T-helper 22 cell (primary cell): ENCODE measurements around the gene FTO.

Source experiments
- DNase-seq: peaks from one replicate; pipeline ENCODE4 v3.0.0-alpha.2; 2020; ENCODE audit warnings: low read depth

FTO gene

DNA sequence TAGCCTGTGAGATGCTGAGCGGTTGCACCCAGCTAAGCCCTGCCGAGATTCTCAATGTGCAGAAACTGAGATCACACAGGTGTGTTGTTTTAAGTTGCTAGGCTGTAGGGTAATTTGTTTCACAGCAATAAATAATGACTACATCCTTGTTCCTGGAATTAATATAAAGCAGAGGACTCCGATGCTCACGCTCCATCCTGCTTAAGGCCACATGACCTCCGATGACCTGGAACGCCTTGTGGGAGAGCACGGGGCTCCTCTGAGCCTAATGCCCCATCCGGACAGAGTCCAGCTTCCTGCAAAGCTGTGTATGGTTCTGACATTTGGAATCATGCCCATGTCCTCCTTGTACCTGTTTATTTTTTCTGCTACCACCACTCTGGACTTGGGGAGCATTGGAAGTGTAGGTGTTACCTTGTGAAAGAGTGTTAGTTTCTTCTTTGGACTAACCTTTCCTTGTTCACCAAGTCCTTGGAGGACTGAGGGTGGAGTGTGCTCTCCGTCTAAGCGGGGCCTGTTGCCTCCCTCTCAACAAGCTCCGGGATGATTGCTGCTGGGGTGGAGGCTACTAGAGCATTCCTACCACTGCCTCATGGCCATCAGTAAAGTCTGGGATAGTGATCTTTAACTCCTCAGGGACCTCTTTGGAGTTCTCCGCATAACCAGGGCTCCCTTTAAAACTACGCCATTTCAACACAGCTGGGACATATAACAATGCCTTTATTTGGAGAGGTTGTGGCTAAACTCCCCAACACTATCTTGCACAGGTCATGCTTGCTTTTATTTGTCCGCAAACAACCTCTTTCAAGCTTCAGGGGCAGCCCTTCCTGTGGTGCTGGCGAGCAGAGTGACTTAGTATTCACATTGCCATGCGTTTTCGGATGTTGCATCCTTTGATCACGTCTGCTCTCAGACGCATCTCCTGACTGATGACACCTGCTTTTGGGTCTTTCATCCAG, 457.3 kb downstream of the FTO start:
- DNase-seq = no peak

DNA sequence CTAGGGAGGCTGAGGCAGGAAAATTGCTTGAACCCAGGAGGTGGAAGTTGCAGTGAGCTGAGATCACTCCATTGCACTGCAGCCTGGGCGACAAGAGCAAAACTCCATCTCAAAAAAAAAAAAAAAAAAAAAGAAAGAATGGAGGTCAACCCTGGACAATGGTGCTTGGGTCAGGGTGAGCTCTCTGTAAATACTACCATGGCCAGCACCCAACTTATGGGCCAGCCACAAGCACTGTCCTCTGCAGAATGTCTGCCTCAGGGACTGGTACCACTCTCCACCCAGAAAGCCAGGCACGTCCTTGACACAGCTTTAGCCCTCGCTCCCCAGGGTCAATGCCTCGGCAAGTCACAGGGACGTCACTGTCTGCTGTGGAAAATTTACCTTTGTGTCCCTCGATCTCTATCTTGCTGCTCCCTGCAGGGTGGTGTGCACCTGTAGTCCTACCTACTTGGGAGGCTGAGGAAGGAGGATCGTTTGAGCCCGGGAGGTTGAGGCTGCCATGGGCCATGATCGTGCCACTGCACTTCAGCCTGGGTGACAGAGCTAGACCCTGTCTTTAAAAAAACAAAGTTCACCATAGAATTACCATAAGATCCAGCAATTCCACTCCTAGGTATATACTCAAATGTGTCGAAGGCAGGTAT, 459.4 kb downstream of the FTO start:
- no peak for DNase-seq

DNA sequence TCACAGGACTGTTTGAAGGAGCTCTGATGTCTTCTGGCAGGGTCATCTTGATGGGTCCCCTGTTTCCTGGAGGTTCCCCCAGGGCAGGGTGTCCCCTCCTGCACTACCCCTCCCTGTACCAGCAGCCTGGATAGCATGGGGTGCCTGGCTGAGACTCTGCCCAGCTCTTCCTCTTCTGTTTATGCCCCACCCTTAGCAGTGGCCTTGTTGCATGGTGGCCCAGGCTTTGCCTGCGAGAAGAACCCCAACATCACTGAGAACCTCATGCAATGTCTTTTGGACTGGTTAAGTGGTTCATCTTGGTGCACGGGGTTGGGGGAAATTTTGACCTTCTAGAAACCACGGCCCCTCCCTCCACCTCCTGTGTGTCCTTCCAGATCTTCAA, 460.8 kb downstream of the FTO start:
- DNase-seq = no peak

DNA sequence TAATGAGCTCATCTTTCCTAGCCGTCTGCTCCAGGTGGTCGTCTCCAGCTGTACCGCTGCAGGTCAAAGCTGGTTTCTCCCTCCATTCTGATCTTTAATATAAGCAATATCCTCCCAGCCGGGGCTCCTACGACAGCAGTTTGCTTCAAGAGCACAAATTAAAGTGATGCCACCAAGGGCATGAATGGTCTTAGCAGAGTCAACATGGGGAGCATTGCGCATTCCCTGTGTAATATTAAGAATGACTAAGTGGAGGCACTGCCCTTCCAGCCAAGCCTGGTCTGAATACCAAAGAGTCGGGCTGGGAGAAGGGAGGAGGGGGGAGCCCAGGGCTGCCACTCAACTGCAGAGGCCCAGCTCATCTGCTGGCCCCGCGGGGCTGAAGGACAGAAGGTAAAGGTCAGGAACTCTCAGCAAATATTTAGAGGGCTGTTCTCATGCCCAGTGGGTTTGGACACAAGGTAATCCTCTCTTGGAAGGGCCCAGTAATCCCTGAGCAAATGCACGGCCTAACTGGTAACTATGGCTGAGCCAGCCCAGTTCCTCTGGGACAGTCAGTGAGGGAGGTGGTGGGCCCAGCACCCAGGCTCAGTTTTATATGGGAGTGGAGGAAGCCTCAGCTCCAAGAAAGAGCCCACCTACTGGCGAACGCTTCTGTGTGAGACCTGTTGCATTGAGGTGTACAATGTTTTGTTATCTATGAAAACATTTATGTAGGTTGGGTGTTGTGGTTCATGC, 461.4 kb downstream of the FTO start:
- DNase-seq = no peak

DNA sequence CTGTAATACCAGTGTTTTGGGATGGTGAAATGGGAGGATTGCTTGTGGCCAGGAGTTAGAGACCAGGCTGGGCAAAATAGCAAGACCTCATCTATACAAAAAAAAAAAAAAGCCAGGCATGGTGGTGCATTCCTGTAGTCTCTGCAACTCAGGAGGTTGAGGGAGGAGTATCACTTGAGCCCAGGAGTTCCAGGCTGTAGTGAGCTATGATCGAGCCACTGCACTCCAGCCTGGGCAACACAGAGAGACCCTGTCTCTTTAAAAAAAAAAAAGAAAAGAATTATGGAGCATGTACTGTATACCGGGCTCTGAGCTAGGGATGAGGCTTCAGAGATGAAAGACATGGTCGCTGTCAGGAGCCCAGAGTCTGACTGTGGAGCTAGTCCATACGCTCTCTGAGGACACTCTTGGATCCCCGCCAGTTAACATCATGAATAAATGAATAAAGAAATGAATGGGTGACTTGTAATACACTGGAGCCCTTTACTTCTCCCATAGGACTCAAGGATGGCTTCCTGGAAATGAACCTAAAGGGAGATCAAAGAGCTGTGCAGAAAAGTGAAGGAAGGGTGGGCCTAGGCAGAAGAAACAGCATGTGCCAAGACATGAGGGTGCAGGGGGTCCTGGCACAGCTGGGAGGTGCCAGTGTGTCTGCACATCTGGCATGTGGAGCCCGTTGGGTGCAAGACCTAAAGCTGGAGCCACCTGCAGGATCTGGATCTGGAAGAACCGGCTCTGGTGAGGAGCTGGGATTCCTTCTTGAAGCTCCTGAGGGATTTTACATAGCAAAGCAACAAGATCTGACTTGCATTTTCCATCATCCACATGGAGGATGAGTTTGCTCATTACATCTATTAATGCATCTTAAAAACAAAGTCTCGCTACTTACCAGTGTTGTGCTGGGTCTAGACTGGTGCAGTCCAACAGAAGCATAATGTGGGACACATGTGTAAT, 462.2 kb downstream of the FTO start:
- no peak for DNase-seq

DNA sequence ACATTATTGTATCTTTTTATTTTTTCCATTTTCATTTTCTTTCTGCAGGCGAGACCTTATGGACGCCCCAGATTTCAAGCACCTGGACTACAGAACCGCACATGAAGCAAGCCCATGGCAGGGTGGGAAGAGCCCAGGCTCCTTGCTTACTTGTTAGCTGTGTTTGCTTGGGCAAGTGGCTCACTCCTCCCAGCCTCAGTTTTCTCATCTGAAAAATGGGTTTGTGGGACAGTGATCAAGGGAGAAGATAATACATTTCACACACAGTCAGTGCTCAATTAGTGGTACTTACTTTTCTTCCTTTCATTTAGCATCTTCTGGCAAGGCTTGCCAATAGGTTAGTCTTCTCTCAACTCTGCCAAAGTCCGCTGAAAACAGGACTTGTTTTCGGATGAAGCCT, 465.2 kb downstream of the FTO start:
- DNase-seq = no peak

DNA sequence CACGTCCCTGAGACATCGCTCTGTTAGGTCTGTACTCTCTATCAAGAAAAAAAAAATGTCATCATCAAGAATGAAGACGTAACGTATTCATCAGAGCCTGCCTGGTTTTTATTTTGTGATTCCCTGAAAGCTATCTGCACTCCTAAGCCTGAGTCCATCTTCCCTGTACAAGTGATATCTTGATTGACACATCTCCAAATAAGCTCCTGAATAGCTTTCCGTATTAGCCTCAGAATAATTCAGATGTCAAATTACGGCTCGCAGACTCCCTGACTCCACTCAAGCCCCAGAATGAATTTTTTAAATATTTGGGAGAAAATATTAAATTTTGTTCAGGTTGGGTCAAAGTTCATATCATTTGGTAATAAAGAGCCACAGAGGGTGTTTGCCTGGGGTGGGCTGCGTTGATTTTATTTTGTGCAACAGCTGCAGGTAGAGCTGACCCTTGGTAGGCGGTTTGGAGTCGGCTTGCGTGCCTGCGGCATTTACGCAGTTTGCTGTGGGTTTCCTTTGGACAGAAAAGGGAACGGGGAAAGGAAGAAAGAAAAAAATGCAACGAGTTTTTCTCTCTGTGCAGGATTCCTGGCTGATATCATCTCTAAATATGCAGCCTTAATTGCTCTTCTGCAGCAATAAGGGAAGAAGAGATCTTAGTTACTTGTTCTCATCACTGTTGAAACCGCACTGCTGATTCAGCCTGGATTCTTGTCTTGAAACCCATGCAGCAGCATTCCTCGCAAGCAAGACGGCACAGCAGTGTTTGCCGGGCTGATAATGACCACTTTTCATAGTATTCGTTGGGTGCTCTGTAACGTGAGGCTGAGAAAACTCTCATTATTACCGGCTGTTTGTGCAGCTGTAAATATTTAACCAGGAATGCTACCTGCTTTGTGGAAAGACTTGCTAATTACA, 467.9 kb downstream of the FTO start:
- DNase-seq = no peak

DNA sequence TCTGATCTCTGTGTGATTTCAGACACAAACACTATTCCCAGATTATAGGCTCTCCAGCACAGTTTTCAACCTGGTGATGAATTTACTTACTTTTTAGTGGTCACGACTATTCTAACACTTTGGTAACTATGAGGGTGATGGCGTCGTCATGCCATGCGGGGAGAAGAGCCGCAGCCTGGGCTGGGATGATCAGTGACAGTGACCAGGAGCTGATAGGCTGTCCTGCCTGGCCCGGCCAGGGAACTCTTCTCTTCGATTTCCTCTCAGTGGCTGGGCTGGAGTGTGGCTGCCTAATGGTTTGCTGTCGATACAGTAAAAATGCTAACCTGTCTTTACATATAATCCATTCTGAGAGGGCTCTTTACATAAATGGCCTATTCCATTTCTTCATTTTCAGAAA, 469.5 kb downstream of the FTO start:
- no peak for DNase-seq

DNA sequence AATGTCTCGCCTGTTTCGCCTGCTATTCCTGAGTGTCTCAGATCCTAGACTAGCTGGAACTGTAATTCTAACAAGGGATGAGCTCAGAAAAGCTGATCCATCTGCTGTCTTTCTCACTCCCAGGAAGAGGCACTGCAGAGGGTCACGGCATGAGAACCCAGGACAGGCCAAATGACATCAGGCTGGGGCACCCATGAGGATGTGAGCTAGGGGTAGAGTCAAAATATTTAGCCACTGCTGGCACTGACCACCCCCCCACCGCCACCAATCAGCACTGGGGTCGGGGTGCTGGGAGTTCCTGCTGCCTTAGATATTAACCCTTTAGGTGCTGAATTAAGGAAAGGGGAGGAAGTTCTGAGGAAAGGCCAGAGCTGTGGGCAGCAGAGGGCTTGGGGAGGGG, 470.2 kb downstream of the FTO start:
- DNase-seq = no peak

DNA sequence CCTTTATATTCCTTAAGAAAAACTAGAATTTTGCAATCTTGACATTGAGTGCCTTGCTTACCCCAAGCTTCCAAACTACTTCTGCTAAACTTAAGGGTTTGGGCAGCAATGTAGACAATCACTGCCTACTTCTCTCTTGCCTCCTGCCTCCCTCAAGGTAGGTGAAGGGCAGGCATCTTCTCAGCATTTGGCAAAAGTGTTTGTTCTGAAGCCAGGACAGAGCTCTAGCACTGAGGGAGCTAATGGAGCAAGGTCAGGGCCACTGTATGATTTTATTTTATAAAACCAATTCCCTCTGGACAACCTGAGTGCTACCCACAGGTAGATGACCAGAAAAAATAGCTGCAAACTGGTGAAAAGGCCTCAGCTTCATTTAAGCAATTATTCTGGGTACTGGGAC, 470.8 kb downstream of the FTO start:
- no peak for DNase-seq

DNA sequence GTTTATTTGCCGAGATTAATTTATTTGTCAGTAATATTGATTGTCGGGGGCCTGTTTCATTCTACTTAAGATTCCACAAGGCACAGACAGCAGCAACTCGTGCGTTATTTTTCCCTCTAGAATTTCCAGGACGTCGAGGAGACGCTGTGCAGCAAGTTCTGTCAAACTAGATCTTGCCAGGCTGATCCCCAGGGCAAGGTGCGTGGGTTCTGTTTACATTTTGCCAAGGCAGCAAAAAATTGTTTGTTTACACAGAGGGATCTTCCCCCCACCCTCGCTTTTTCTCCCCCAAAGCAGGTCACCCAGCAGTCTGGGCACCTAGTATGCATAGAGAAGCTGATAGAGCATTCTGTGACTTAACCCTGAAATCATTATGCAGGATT, 471.2 kb downstream of the FTO start:
- no peak for DNase-seq

DNA sequence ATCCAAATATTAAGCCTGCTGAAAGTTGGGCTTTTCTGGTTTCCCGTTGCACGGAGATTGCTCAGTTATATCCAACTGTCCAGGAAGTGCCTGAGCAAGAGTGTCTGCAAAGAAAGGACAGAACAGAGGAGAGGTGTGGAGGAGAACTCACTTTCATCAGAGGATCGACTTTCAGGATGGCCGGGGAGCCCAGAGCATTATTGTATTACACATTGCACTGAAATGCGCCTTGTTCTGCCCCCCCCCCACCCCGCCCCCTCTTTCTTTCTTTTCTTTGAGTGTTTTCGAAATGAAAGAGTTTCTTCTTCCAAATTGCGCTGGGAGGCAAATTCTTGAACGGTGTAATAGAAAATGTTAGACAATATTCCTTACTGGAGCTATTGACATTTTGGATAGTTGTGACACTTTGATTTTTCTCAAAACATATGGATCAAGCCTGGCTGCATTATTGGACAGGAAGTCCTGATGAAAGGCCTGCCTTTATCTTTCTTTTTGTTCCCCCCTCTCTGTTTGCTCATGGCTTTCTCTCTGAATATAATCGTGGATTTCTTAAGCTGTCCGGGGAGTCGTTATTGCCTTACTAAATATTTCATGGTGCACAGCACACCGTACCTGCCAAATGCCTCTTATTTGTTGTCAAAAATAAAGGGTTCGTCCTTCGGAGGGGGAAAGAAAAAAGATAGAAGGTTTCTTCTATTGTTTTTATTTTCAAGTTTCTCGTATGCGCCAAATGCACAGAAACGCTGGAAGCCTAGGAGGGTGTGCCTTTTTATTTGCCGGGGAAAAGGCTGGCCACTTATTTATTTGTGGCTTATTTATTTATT, 471.8 kb downstream of the FTO start:
- DNase-seq = no peak

DNA sequence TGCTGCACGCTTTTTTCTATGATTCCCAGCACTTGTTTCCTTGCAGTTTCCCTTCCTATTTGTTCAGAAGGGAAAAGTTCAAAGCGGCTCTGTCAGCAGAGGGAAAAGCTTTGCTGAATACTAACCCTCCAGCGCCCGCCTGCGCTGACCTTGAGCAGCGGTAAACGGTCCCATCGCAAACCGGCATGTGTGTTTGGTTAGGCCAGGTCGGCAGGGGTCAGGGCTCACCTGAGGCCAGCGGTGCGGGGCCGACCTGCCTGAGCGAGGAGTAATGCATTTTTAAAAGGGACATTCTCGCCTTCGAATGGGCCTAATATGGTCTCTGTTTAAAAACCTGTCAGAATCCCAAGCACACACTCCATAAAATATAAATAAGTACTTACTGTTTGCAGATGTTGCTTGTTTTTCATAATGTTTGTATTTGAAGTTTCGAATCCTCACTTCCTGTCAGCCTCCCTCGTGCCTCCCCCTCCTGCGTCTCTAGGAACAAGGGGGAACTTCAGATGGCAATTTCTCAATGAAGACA, 472.5 kb downstream of the FTO start:
- no peak for DNase-seq

DNA sequence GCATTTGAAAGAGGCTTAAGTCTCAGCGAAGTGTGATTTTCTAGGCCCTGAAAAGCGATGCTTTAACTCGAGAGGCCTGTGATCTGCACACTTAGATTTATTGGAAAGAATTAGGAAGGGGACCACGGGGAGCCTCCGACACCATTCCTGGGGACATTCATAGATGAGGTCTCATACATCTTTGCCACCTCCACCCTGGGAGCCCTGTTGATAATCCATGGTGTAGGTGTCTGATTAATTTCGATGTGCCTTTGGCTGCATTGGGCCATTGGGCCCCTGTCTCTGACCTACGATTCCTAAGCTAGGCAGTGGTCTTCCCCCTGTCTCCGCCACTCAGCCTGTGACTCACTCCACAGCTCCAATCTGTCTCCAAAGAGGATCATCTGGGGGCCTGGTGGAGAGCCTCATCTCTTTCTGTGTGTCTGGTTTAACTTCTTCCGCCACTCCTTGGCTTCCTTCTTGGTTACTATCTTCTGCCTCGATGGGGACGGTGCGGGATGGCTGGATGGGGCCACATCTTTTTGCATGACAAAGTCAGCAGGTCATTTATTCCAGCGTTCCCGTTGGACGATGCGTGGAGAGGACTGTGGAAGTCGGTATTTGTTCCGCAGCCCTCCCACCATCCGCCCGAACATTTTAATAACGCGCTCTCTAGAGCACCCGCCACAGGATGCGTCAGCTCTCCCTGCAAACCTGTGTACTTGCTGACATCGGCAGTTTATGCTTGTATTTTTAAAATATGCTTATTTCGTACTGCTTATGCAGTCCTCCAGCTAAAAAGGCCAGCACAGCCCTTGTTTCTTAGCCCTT, 473.3 kb downstream of the FTO start:
- DNase-seq = no peak

DNA sequence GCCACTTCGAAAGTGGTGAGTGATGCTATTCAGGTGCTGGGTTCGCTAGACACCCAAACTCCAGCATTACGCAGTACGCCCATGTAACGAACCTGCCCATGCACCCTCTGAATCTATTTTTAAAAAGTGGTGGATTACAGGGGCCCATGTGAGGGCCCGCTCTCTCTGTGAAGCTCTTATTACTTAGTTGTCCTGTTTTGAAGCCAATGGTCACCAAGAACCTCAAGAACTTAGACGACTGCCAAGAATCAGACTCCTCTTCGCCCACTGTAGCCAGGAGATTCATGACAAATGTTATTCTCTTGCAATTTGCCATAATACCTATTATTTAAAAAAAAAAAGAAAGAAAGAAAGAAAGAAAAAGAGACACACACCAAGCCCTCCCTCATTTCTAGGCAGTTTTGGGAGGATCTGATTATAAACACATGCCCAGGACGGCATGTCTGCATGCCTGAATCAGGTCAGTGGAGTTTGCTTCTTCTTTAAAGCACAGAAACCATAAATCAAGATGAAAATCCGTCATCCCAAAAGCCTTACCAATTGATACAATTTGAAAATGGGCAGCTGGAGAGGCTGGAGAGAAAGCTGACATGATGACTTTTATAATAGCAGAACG, 474.0 kb downstream of the FTO start:
- DNase-seq = no peak

DNA sequence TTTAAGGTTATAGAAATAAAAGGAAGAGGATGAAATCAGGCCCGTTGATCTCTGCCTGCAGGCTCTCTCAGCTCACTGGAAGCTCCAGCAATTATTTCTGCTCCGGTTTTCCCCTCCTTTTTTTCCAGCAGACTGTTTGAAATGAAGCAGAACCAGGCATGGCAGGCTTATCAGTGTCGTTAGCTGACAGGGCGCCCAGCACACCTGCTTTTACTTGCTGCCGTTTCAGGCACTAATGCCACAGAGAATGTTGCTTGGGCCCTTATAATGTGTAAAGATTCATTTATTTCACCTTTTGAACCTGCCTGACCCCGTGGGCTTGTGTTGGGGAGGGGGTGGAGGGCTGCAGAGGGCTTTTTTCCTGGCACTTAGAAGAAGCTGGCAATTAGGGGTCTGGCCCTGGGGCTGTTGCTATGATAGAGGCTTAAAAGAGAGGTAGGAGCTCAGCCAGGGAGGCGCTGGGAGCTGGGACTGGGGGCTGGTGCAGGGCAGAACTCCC, 474.6 kb downstream of the FTO start:
- DNase-seq = no peak

DNA sequence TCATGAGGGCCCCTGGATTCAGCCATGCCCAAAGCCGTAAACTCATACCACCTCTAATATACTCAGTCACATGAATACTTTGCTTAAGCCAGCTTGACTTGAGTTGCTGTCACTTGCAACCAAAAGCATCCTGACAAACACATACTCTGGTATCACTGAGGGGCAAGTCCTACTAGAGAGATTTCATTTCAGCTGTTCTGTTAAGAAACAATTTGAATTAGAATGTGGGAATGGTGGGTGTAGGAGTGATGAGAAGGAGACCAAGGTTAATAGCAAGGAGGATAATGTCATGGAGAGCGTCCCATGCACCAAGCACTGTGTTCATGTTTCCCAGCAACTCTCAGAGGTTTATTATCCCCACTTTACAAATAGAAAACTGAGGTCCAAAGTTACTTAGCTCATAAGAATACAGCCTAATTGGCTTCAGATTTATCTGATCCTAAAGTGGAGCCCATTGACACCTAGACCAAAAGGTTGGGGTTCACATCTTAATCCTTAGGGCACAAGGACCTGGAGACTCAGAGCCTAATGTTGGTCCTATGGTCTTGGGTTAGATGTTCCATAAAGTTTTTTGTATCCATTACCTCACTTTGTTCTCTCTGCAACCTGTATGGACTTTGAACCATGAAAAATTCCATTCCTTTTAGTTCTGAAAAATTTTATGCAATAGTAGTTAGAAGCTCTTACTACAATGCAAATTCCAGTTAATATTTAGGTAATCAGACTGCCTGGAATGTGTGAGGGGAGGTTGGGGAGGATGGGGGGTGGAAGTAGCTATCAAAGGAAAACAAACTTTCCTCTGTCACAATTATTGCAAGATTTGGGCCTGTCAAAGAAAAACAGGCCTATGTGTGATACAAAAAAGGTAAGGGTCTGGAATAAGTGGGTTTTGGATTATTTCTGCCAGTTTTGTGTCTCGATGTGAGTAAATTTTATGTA, 476.7 kb downstream of the FTO start:
- no peak for DNase-seq
